Esophagus muscularis mucosa (tissue), 3 donors: ENCODE measurements around the gene CORIN.

ENCODE experiments used
- EP300 ChIP-seq: sonication (generic); formaldehyde crosslinking; IDR thresholded peaks from one replicate; pipeline ENCODE4 v1.6.1; 2017; ENCODE audit warnings: antibody characterized with exemption
- POLR2A ChIP-seq: fragments of 450-650 bp; IDR thresholded peaks from one replicate; pipeline ENCODE4 v1.6.1; 2017; ENCODE audit warnings: antibody characterized with exemption, moderate library complexity, mild to moderate bottlenecking, low read depth
- POLR2AphosphoS5 ChIP-seq, 2 donors: sonication (generic); formaldehyde crosslinking; IDR thresholded peaks; one replicate each; pipeline ENCODE4 v1.6.1; 2017; ENCODE audit warnings: antibody characterized with exemption in 2 of 2

DNA sequence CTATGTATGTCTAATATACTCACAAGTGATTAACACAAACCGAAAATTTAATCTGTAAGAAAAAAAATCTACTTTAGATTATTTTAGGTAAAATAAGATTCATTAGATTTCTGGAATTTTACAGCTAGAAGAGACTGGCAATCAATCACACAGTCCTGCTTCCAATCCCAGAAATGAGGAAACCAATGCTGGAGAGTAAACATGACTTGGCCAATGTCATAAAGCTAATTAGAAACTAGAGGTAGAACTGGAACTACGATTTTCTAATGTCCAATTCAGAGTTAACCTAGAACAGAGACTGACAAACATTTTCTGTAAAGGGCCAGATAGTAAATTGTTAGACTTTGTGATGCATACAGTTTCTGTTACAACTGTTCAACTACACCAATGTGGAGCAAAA, 123.6 kb downstream of the CORIN start:
- no peak for TF ChIP-seq POLR2AphosphoS5 (IDR thresholded peaks at IDR 0.05)
- TF ChIP-seq EP300, result no peak
- no peak for TF ChIP-seq POLR2A
